GM12801 (cell line): ENCODE measurements around the gene RTN1.

ENCODE experiments used
- CTCF ChIP-seq: IDR thresholded peaks from one replicate; pipeline ENCODE4 v1.5.1; 2011; ENCODE audit warnings: control low read depth; ENCODE audit not compliant: insufficient read length; ENCODE audit errors: extremely low read depth

The RTN1 gene

DNA sequence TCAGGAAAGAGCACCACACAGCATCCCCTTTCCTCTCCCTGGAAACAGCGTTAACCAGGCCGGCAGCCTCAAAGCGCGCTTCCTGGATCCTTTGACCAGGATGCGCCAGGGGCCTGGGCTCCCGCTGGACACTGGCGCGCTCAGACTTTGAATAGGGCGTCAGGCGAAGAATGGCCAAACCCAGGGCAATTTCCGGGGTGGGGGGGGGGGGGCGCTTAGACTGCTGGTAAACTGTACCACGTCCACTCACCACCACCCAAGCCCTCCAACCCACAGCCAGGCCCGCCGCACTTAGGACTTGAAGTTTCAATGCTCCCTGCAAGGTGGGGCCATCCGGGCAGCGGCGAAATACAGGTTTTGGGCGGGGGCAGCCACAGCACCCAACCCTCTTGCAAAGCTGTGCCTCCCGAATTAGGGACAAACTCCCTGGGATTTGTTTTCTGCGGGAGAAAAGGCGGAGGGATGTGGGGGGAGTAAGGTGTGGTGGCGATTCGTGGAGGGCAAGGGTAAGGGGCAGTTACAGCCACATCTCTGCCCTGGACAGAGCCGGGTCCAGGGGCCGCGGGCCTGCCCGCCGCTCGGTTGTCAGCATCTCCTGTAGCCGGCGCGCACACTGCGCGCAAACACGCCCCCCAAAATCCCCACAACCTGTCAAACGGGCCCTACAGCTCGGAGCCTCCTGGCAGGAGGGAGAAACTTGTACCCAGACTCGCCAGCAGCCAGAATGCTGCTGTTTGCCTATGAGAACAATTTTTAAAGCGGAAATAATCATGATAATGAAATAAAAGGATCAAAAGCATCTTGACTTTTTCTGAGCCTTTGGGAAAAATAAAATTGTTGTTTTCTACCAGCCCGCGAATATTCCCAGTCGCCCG lies 958 bp downstream of the RTN1 start:
- TF ChIP-seq CTCF, result no peak

GRCh38 chr14:59868021-59868420 lies 2.6 kb downstream of the RTN1 start:
- TF ChIP-seq CTCF, result no peak

DNA sequence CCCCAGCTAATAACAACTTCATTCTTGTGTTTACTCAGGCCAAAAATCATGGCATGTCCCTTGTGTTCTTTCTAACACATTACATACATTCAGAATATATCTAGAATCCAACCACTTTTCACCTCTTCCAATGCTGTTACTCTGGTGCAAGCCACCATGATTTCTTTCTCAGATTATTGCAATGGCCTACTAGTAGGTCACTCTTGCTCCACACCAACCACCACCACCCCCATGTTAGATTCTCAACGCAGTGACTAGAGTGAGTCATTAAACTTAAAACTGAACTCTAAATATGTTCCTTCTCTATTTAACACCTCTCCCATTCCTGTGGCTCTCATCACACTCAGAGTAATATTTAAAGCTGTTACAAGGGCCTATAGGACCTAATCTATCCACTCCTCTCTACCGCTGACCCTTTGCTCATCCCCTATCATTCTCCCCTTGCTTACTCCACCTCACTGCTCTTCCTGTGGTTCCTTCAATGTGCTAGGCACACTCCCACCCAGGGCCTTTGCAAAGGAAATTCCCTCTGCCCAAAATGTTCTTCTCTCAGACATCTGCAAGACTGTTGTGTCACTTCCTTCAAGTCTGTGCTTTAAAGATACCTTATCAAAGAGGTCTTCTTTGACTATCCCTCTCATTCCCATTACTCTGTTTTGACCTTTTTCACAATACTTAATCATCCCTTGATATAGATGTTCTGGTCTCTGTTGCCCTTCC lies 6.6 kb downstream of the RTN1 start:
- TF ChIP-seq CTCF, result no peak

DNA sequence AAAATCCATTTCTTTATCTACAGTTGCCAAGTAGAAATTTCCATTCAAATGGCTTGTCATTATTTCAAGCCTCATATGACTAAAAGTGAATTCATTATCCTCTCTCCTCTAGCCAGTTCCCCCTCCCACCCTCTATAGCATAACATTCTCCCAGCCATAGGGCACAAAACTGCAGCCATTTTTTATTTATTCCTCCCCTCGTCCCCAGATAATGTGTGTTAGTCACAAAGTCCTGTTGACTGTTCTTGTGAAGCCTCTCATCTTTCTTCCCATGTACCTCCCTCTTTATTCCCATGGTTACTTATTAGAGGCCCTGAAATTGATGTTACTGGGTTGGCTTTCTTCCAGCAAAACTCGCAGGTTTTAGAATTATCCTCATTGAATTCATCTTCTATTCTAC lies 13.2 kb downstream of the RTN1 start:
- no peak for TF ChIP-seq CTCF

DNA sequence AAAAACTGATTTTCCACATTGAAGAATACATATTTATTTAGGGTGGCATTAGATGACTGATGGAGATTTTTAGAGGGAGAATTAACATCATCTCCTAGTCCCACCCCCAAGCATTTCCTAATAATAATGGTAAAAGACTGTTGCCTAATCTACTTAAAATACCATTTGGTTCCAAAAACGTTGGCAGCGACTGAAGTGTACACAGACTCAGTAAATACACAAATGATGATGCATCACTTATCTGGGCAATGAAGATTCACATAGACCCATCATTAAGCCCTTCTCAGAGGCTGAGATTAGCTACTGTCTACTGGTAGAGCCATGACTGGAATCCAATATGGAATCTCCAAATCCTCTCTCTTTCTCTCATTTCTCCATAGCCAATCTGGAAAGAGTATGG lies 18.2 kb downstream of the RTN1 start:
- no peak for TF ChIP-seq CTCF

DNA sequence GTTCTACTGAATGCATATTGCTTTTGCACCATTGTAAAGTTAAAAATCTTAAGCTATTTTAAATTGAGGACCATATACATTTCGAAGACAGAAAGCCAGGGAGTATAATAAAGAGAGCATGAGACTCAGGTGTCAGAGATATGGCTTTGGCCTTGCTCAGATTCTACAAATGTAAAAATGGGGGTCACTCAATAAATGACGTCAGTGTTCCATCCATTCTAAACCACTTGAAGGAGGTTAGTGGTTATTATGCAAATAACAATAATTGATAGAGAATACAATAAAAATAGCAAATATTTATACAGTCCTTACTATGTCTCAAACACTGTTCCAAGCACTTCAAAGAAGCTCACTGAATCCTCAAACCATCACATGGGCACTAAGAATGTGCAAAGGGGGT lies 20.1 kb downstream of the RTN1 start:
- TF ChIP-seq CTCF, result no peak

- no peak for TF ChIP-seq CTCF
Observed at GRCh38 chr14:59849411-59850130, 21.0 kb downstream of the RTN1 start.
